SK-N-DZ (cell line): ENCODE results near the gene PIGN.

ENCODE experiments used
- DNase-seq: peaks from one replicate; pipeline ENCODE4 v3.0.0-alpha.2; 2015; ENCODE audit warnings: low spot score

PIGN gene

DNA sequence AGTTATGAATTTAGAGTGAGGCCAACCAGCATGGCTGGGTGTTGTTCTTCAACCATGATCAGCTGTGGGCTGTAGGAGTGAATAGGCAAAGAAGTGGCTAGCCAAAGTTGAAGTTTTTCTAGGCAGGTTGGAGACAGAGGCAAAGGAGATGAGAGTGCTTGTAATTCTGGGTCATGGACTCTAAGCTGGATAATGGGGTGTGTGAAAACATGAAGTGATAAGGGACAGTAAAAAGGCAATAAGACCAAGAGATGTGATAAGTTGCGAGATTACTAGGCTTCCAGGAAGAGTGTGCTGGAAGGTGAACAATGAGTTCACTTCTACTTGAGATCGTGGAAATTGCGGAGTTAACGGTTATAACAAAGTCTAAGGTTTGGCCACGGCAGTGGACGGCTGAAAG, 175.4 kb downstream of the PIGN start:
- DNase-seq, result no peak

DNA sequence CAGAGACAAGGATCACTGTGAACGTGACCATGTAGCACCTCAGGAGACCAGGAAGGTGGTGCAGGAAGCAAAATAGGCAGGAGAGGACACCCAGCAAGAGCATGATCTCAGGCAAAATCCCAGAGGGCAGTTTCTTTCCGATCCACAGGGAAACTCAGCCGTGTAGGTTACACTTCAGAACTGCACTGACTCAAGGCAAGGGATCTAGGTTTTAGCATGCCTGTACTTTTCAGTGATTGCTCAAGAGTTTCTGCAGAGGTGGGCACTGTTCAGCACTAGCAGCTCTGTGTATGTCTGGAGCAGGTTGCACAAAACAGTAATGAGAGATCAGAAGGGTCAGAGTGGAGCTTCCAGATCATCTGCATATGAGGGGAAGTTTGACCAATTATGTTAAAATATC, 177.3 kb downstream of the PIGN start:
- no peak for DNase-seq

GRCh38 chr18:62001396-62001795, 185.5 kb downstream of the PIGN start:
- no peak for DNase-seq

DNA sequence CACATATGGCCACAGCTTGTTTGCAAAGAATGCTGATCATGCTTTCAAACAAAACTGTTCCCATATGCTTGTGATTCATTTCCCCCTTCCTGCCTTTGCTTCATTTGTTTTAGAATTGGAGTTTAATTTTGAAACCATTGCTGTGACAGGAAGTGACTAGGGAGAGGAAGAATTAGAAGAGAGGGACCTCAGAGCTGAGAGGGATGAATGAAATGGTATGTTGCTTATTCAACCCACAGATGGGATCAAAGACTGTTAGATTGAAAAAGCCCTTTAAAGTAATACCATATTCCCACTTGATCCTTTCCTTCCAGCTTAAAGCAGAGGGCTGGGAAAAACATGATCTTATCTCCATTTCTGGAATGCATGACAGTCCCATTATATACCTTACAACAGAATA, 187.9 kb downstream of the PIGN start:
- DNase-seq, result peak; percentile 12

DNA sequence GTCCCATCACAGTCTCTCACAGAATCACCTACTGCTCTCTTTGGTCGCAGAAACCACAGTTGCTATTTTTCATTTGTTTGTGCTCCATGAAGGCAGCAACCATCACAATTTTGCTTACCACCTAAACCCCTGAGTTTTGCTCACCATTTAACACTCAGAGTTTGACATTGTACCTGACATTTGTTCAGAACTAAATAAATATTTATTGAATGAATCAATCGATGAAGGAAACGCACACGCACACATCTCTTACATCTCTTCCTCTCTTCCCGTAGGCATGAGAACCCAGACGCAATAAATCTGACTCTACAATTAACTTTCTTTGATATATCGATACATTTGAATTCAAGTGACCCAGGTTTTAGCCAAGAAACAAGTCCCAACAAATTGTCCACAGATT, 188.5 kb downstream of the PIGN start:
- DNase-seq, result no peak

- DNase-seq, result no peak
Observed at GRCh38 chr18:61995618-61996017, 191.2 kb downstream of the PIGN start.

DNA sequence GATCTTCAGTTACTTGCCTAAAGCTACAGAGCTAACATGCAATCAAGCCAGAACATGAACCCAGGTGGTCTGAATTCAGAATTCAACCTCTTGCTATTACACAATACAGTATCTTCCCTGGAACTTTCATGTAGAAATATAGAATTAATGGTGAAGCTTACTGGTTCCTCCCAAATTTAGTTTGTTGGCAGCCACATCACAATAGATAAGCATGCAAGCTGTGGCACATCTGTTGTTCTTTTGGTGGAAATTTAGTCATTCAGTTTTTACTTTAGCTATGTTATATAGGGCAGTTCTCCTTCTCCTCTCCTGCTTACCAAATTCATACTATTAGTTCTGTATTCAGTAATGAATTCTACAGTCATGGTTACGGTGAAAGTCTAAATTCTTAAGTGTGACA, 193.0 kb downstream of the PIGN start:
- no peak for DNase-seq

GRCh38 chr18:61992923-61993322, 193.9 kb downstream of the PIGN start:
- no peak for DNase-seq

DNA sequence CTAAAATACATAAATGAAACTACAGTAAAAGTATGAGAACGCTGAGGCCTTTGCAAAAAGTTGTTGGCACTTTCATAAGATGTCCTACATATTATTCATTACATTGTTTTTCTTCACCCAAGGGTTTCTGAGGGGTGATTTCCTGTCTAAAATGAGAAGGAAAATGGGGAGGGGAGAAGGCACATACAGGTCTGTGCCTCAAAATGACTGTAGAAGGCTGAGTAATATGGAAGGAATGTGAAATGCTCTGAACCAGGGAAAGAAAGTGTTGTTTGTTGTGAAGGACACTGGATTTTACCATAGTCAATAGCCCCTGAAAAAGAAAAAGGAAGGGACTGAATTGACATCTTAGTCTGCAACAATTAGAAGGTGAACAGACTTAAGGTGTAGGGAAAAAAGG, 194.6 kb downstream of the PIGN start:
- no peak for DNase-seq

GRCh38 chr18:61991836-61992235, 195.0 kb downstream of the PIGN start:
- no peak for DNase-seq

GRCh38 chr18:61991201-61991600, 195.7 kb downstream of the PIGN start:
- no peak for DNase-seq
